A549 (cell line): ENCODE data around the gene CTBP1. TPM values are rescaled to one million over a fixed set of nuclear protein-coding genes. Genes with fewer than 3 reads are reported as not detected.

Source experiments
- ATAC-seq, 2 experiments: fragments of 200-7000 bp in 1 of 2; fragments of >200 bp in 1 of 2; cut with Nextera tagmentation in 1 of 2; cut with Tn5 transposase in 1 of 2; 3 replicates each; pipeline versions ENCODE4 v1.8.0 to v1.9.1; 2018 to 2020; ENCODE audit warnings: mild to moderate bottlenecking in 1 of 2, moderate library complexity in 1 of 2
- CTCF ChIA-PET: fragments of 300-600 bp; sonication (Branson Sonifier 250); formaldehyde crosslinking; extraction: SDS; loops from one replicate; lab custom pipeline; 2021; ENCODE audit warnings: antibody characterized with exemption, inconsistent platforms; lab: Yijun Ruan, JAX
- POLR2A ChIA-PET: fragments of 350-600 bp; formaldehyde crosslinking; extraction: SDS; loops from one replicate; lab custom pipeline; 2021; ENCODE audit warnings: antibody characterized with exemption, inconsistent platforms; lab: Yijun Ruan, JAX
- DNase-seq, 2 experiments: peaks; one replicate each; pipeline versions ENCODE4 v3.0.0 to v3.0.0-alpha.2; 2011 to 2016; ENCODE audit warnings: low read depth in 1 of 2, low spot score in 1 of 2
- FAIRE-seq: peaks from 2 replicates; lab custom pipeline; 2011; peaks lifted over from hg19 to GRCh38; lab: Jason Lieb, UNC
- H3K27ac ChIP-seq, 2 experiments: fragments of >200 bp; sonication (Bioruptor Twin); formaldehyde crosslinking; 3 replicates each; pipeline ENCODE4 v1.5.1; 2016 to 2017
- H3K4me1 ChIP-seq: fragments of >200 bp; sonication (Bioruptor Twin); formaldehyde crosslinking; 3 replicates; pipeline ENCODE4 v1.6.1; 2016
- H3K4me2 ChIP-seq: fragments of >200 bp; sonication (Bioruptor Twin); formaldehyde crosslinking; 3 replicates; pipeline ENCODE4 v1.6.1; 2016
- H3K4me3 ChIP-seq: fragments of >200 bp; sonication (Bioruptor Twin); formaldehyde crosslinking; 3 replicates; pipeline ENCODE4 v1.5.1; 2016
- H3K9me3 ChIP-seq: fragments of >200 bp; sonication (Bioruptor Twin); formaldehyde crosslinking; 3 replicates; pipeline ENCODE4 v1.6.1; 2016
- BHLHE40 ChIP-seq: IDR thresholded peaks from 2 replicates; pipeline ENCODE4 v1.6.1; 2012; ENCODE audit warnings: low read depth, low read length, inconsistent platforms
- CBX8 ChIP-seq: fragments of 200-600 bp; sonication (generic); IDR thresholded peaks from 2 replicates; pipeline ENCODE4 v1.6.1; 2016
- CEBPB ChIP-seq, 2 experiments: fragments of >200 bp in 1 of 2; sonication (Bioruptor Twin) in 1 of 2; formaldehyde crosslinking in 1 of 2; IDR thresholded peaks; 2 replicates each; pipeline ENCODE4 v1.6.1; 2012 to 2016
- EHF ChIP-seq: fragments of 250-450 bp; sonication (Bioruptor Pico); IDR thresholded peaks from 2 replicates; pipeline ENCODE4 v1.5.0; 2020; ENCODE audit warnings: mild to moderate bottlenecking
- EP300 ChIP-seq, 2 experiments: fragments of >200 bp; sonication (Bioruptor Twin); formaldehyde crosslinking; IDR thresholded peaks; 2 replicates in 1 of 2; 3 replicates in 1 of 2; pipeline ENCODE4 v1.6.1; 2016 to 2017
- HEYL ChIP-seq: fragments of 250-450 bp; sonication (Bioruptor Pico); IDR thresholded peaks from 2 replicates; pipeline ENCODE4 v1.8.0; 2021; ENCODE audit warnings: mild to moderate bottlenecking, moderate library complexity
- HOXA7 ChIP-seq: fragments of 250-450 bp; sonication (Bioruptor Pico); IDR thresholded peaks from 2 replicates; pipeline ENCODE4 v1.5.0; 2020; ENCODE audit warnings: mild to moderate bottlenecking, moderate library complexity
- JUN ChIP-seq, 2 experiments: fragments of >200 bp; sonication (Bioruptor Twin); formaldehyde crosslinking; IDR thresholded peaks; 2 replicates in 1 of 2; 3 replicates in 1 of 2; pipeline ENCODE4 v1.6.1; 2016 to 2017
- JUNB ChIP-seq: fragments of >200 bp; sonication (Bioruptor Twin); formaldehyde crosslinking; IDR thresholded peaks from 2 replicates; pipeline ENCODE4 v1.6.1; 2016
- PHF8 ChIP-seq: fragments of 200-600 bp; sonication (generic); IDR thresholded peaks from 2 replicates; pipeline ENCODE4 v1.6.1; 2016; ENCODE audit warnings: low read depth, mild to moderate bottlenecking, antibody characterized with exemption, moderate library complexity, borderline replicate concordance
- RARB ChIP-seq: fragments of 250-450 bp; sonication (Bioruptor Pico); IDR thresholded peaks from 2 replicates; pipeline ENCODE4 v1.8.0; 2021; ENCODE audit warnings: mild to moderate bottlenecking, moderate library complexity
- RCOR1 ChIP-seq: fragments of 150-350 bp; IDR thresholded peaks from 2 replicates; pipeline ENCODE4 v1.6.1; 2014; ENCODE audit warnings: antibody characterized with exemption, low read length, low read depth
- SMC3 ChIP-seq: fragments of >200 bp; sonication (Bioruptor Twin); formaldehyde crosslinking; IDR thresholded peaks from 3 replicates; pipeline ENCODE4 v1.6.1; 2018; ENCODE audit warnings: inconsistent platforms
- TP53 ChIP-seq: fragments of 250-450 bp; sonication (Bioruptor Pico); IDR thresholded peaks from 2 replicates; pipeline ENCODE4 v1.5.0; 2021; ENCODE audit warnings: mild to moderate bottlenecking, moderate library complexity
- ZNF302 ChIP-seq: fragments of 250-450 bp; sonication (Bioruptor Pico); IDR thresholded peaks from 2 replicates; pipeline ENCODE4 v1.9.0; 2021; ENCODE audit warnings: inconsistent platforms, mild to moderate bottlenecking, moderate library complexity
- WGBS: methylation state at CpG from one replicate; pipeline ENCODE4 v1.1.6; 2017; ENCODE audit errors: missing lambda C conversion rate; 5-methylcytosine and 5-hydroxymethylcytosine counted together
- polyA plus RNA-seq, 4 experiments: library from polyadenylated mRNA; depleted of rRNA in 3 of 4; stranded (reverse); fragments of >200 nt; fragmentation: RNase III in 1 of 4; extraction: RNeasy Plus Mini Kit Qiagen cat#74134 plus additional on column Dnase treatment in 1 of 4; gene quantifications; 2 replicates in 3 of 4; 3 replicates in 1 of 4; pipeline ENCODE4 v1.2.3, GENCODE V29; 2011 to 2017
- TF ChIP-seq, protein P1 (sequence below): fragments of >200 bp; sonication (Bioruptor Twin); formaldehyde crosslinking; IDR thresholded peaks from 3 replicates; pipeline ENCODE4 v1.5.1; 2016
- TF ChIP-seq, protein P2 (sequence below): IDR thresholded peaks from 2 replicates; pipeline ENCODE4 v1.6.1; 2012

CTBP1 gene
- polyA plus RNA-seq, 2 of the 4 experiments (the other 2 are of a cell fraction), result 43.1 to 93.1 TPM

DNA sequence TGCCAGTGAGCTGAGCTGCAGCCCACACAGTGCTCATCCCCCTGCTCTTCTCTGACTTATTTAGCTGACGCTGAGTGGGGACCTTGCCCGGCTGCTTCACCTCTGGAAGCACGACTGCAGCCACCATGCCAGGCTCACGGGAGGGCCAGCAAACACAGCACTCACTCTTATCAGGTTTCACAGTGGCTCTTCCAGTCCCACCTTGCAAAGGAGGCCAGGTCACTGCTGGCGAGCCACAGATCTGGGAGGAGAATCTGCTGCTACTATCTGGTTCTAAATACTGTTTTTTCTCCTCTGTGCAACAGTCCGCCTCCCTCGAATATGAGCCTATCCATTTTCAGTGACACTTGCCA, 69.9 kb downstream of the CTBP1 start (continued):
- TF ChIP-seq, protein P1, sequence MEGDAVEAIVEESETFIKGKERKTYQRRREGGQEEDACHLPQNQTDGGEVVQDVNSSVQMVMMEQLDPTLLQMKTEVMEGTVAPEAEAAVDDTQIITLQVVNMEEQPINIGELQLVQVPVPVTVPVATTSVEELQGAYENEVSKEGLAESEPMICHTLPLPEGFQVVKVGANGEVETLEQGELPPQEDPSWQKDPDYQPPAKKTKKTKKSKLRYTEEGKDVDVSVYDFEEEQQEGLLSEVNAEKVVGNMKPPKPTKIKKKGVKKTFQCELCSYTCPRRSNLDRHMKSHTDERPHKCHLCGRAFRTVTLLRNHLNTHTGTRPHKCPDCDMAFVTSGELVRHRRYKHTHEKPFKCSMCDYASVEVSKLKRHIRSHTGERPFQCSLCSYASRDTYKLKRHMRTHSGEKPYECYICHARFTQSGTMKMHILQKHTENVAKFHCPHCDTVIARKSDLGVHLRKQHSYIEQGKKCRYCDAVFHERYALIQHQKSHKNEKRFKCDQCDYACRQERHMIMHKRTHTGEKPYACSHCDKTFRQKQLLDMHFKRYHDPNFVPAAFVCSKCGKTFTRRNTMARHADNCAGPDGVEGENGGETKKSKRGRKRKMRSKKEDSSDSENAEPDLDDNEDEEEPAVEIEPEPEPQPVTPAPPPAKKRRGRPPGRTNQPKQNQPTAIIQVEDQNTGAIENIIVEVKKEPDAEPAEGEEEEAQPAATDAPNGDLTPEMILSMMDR, result no peak
- TF ChIP-seq JUN (IDR thresholded peaks at IDR 0.05), result no peak

DNA sequence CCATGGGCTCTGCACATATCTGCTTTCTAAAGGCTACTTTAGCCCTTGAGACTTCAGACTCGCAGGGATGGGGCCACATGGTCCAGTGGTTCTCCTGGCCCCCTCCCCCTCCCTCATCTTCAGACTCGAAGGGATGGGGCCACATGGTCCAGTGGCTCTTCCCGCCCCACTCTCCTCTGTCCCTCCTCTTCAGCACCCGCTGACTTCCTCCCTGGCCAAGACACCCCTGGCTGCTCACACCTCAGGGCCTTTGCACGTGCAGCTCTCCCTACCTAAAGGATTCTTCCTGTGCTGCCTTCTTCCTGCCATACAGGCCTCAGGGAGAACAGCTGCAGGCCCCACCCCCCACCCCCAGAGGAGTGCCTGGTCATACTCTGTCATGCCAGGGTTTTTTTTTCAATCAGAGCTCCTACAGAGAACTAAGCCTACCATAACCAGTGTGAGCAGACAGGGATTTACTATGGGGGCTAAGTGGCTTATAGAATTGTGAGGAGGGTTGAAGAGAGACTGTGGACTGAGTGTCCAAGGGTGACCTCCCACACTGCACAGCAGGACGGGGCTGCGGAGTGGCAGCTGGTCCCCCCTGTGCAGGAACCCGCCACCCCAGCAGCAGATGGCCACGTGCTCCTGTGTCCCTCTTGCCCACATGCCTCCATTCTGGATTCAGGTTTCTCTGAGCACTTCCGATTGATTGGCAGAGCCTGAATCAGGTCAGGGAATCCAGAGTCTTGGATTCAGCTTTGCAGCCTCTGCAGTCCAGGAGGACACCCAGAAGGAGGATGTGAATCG, 70.4 kb downstream of the CTBP1 start:
- DNase-seq, result no peak
- no peak for FAIRE-seq
- Histone ChIP-seq H3K4me1 (peaks cover 9% of the 10 kb centered on the region), H3K9me3 (peaks cover 24% of the 10 kb centered on the region; the same call in 2 of the 3 replicates), H3K4me2 (no peak overlapping the region), H3K4me3 (no peak overlapping the region), H3K27ac (no peak overlapping the region)
- TF ChIP-seq CEBPB (IDR thresholded peaks at IDR 0.05) (no peak), RCOR1 (no peak), RARB (CRISPR knock-in tag) (no peak), CBX8 (no peak), EHF (CRISPR knock-in tag) (no peak), TP53 (no peak), ZNF302 (CRISPR knock-in tag) (no peak), BHLHE40 (no peak), EP300 (IDR thresholded peaks at IDR 0.05) (no peak), PHF8 (no peak), HOXA7 (no peak), HEYL (no peak)
- TF ChIP-seq, protein P1, result no peak
- TF ChIP-seq, protein P2, sequence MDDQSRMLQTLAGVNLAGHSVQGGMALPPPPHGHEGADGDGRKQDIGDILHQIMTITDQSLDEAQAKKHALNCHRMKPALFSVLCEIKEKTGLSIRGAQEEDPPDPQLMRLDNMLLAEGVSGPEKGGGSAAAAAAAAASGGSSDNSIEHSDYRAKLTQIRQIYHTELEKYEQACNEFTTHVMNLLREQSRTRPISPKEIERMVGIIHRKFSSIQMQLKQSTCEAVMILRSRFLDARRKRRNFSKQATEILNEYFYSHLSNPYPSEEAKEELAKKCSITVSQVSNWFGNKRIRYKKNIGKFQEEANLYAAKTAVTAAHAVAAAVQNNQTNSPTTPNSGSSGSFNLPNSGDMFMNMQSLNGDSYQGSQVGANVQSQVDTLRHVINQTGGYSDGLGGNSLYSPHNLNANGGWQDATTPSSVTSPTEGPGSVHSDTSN, result no peak
- ChIA-PET CTCF (interaction anchor here (3.9 kb wide), 1 partner anchor 11 kb away, joined by 15 read pairs; no protein-coding TSS in a partner anchor), POLR2A (no interaction called here)
- WGBS, result 87% methylated on average over 10 of the region's 11 CpGs
- no peak for ATAC-seq

DNA sequence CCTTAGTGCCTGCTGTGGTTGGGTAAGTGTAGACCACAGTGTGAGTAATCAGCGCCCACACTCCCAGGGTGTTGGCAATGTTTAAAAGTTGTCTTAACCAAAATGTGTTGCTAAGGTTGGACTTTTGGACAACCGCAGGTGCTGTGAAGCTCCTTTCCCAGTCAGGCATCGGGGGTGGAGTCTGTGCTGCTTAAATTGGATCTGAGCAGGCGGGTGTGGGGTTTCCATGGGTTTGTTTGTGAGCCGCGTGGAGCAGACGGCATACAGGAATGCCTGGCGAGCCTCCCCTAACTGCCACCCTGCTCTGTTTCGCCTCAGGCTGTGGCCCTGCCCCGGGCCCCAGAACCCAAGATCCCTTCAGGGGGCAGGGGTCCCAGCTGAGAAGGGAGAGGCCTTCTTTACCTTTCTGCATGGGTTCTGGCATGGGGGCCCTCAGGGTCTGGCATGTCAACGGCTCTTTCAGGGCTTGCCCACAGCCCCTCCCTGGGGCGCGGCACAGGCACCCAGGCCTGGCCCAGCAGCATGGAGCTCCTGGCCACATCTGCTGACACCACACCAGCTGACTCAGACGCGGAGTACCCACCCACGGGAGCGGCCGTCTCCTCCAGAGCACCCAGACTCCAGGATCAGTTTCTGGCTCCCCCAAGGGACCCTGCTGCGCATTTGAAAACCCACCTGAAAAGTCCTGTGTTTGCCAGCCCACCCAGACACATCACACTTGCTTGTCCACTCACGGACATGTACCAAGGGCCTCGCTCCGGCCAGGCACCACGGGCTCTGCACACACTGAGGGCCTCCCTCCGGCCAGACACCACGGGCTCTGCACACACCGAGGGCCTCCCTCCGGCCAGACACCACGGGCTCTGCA, 71.4 kb downstream of the CTBP1 start:
- POLR2A ChIA-PET, result no interaction called here
- no peak for DNase-seq
- FAIRE-seq, result no peak
- no peak for ATAC-seq
- Histone ChIP-seq H3K4me3 (no peak overlapping the region), H3K27ac (no peak overlapping the region), H3K4me2 (no peak overlapping the region), H3K4me1 (peaks cover 18% of the 10 kb centered on the region), H3K9me3 (peaks cover 22% of the 10 kb centered on the region; the same call in 2 of the 3 replicates)
- 85% methylated on average over 9 of the region's 28 CpGs for WGBS
- TF ChIP-seq JUNB (no peak), SMC3 (no peak)
- CTCF ChIA-PET, result interaction anchor here (0.8 kb wide), 1 partner anchor 11 kb away, joined by 3 read pairs; no protein-coding TSS in a partner anchor
